Measurements from ENCODE around the gene SP8.

Gene SP8

GRCh38 chr7:20791538-20792434 is 5.1 kb upstream of the SP8 start:
- TF ChIP-seq MAX (IDR thresholded peaks at IDR 0.05; ENCODE audit: low read depth, low read length) (no peak), MYC (IDR thresholded peaks at IDR 0.05; ENCODE audit: low read depth, low read length) (no peak), POLR2A (IDR thresholded peaks at IDR 0.05; ENCODE audit: extremely low read depth, insufficient read length) (no peak), CTCF (IDR thresholded peaks at IDR 0.05; ENCODE audit: low read depth, low read length) (no peak)
- no peak overlapping the region for H3K4me3 ChIP-seq (ENCODE audit: low read depth, low read length)
- DNase-seq (ENCODE audit: low read depth) = no peak

GRCh38 chr7:20790375-20790774 is 3.7 kb upstream of the SP8 start:
- TF ChIP-seq POLR2A (IDR thresholded peaks at IDR 0.05; ENCODE audit: extremely low read depth, insufficient read length) = no peak
- no peak for TF ChIP-seq MAX (IDR thresholded peaks at IDR 0.05; ENCODE audit: low read depth, low read length)
- TF ChIP-seq MYC (IDR thresholded peaks at IDR 0.05; ENCODE audit: low read depth, low read length) = no peak
- TF ChIP-seq CTCF (IDR thresholded peaks at IDR 0.05; ENCODE audit: low read depth, low read length) = no peak
- no peak for DNase-seq (ENCODE audit: low read depth)
- H3K4me3 ChIP-seq (ENCODE audit: low read depth, low read length) = no peak overlapping the region

GRCh38 chr7:20788420-20788990 is 1.8 kb upstream of the SP8 start:
- TF ChIP-seq POLR2A (IDR thresholded peaks at IDR 0.05; ENCODE audit: extremely low read depth, insufficient read length) (no peak), MYC (IDR thresholded peaks at IDR 0.05; ENCODE audit: low read depth, low read length) (no peak), MAX (IDR thresholded peaks at IDR 0.05; ENCODE audit: low read depth, low read length) (no peak), CTCF (IDR thresholded peaks at IDR 0.05; ENCODE audit: low read depth, low read length) (no peak)
- DNase-seq (ENCODE audit: low read depth) = no peak
- no peak overlapping the region for H3K4me3 ChIP-seq (ENCODE audit: low read depth, low read length)

GRCh38 chr7:20787660-20788419 is 1.2 kb upstream of the SP8 start:
- no peak for TF ChIP-seq POLR2A (IDR thresholded peaks at IDR 0.05; ENCODE audit: extremely low read depth, insufficient read length)
- no peak for TF ChIP-seq MYC (IDR thresholded peaks at IDR 0.05; ENCODE audit: low read depth, low read length)
- TF ChIP-seq MAX (IDR thresholded peaks at IDR 0.05; ENCODE audit: low read depth, low read length) = no peak
- TF ChIP-seq CTCF (IDR thresholded peaks at IDR 0.05; ENCODE audit: low read depth, low read length) = no peak
- peak overlapping the region; percentile 65 for H3K4me3 ChIP-seq (ENCODE audit: low read depth, low read length)
- no peak for DNase-seq (ENCODE audit: low read depth)

GRCh38 chr7:20786421-20786778 is 286 bp downstream of the SP8 start:
- TF ChIP-seq POLR2A (IDR thresholded peaks at IDR 0.05; ENCODE audit: extremely low read depth, insufficient read length) = no peak
- TF ChIP-seq MAX (IDR thresholded peaks at IDR 0.05; ENCODE audit: low read depth, low read length) = no peak
- no peak for TF ChIP-seq MYC (IDR thresholded peaks at IDR 0.05; ENCODE audit: low read depth, low read length)
- no peak for TF ChIP-seq CTCF (IDR thresholded peaks at IDR 0.05; ENCODE audit: low read depth, low read length)
- H3K4me3 ChIP-seq (ENCODE audit: low read depth, low read length) = peak overlapping the region; percentile 58
- DNase-seq (ENCODE audit: low read depth) = no peak

Data from NB4 (cell line).